GM23338 (cell line): ENCODE results near the gene TMEM158. TPM values are rescaled to one million over a fixed set of nuclear protein-coding genes. Genes with fewer than 3 reads are reported as not detected.

Experiments used
- ATAC-seq: fragments of 200-7000 bp; cut with Tn5 transposase; 3 replicates; pipeline ENCODE4 v1.9.1; 2020
- DNase-seq: peaks from one replicate; pipeline ENCODE4 v3.0.0-alpha.2; 2015; ENCODE audit warnings: low spot score
- H2AFZ ChIP-seq: fragments of 200-600 bp; sonication (generic); 2 replicates; pipeline ENCODE4 v1.8.0; 2016; ENCODE audit warnings: antibody characterized with exemption, mild to moderate bottlenecking, moderate library complexity
- H3F3A ChIP-seq: fragments of 200-600 bp; sonication (generic); replicated peaks from 2 replicates; pipeline ENCODE4 v1.8.0; 2017; ENCODE audit warnings: antibody characterized with exemption, mixed run types, low read depth
- H3K27ac ChIP-seq: fragments of 200-600 bp; sonication (generic); 2 replicates; pipeline ENCODE4 v1.6.1; 2016; ENCODE audit warnings: low read depth
- H3K27me3 ChIP-seq: fragments of 200-600 bp; sonication (generic); 2 replicates; pipeline ENCODE4 v1.8.0; 2016; ENCODE audit warnings: mild to moderate bottlenecking, mixed run types, moderate library complexity; ENCODE audit not compliant: insufficient read depth
- H3K36me3 ChIP-seq: fragments of 200-600 bp; sonication (generic); 2 replicates; pipeline ENCODE4 v1.8.0; 2016; ENCODE audit warnings: mild to moderate bottlenecking; ENCODE audit not compliant: insufficient read depth
- H3K4me1 ChIP-seq: fragments of 200-600 bp; sonication (generic); 2 replicates; pipeline ENCODE4 v1.8.0; 2016; ENCODE audit warnings: mild to moderate bottlenecking, moderate library complexity; ENCODE audit not compliant: insufficient read depth
- H3K4me2 ChIP-seq: fragments of 200-600 bp; sonication (generic); 2 replicates; pipeline ENCODE4 v1.7.1; 2017; ENCODE audit warnings: mixed run types
- H3K4me3 ChIP-seq: fragments of 200-600 bp; sonication (generic); 2 replicates; pipeline ENCODE4 v1.6.1; 2016; ENCODE audit warnings: mixed run types
- H3K79me2 ChIP-seq: fragments of 200-600 bp; sonication (generic); replicated peaks from 2 replicates; pipeline ENCODE4 v1.8.0; 2017; ENCODE audit warnings: mild to moderate bottlenecking; ENCODE audit not compliant: insufficient read depth
- H3K9me2 ChIP-seq: fragments of 200-600 bp; sonication (generic); 2 replicates; pipeline ENCODE4 v1.8.0; 2017; ENCODE audit not compliant: insufficient read depth
- H4K20me1 ChIP-seq: fragments of 200-600 bp; sonication (generic); replicated peaks from 2 replicates; pipeline ENCODE4 v1.8.0; 2017; ENCODE audit warnings: mild to moderate bottlenecking; ENCODE audit not compliant: insufficient read depth
- H3K27ac Mint-ChIP-seq: 2 replicates; pipeline ENCODE4 v1.8.0; 2020; ENCODE audit warnings: inconsistent platforms, mild to moderate bottlenecking, moderate library complexity, mixed read lengths
- H3K27me3 Mint-ChIP-seq: 3 replicates; pipeline ENCODE4 v1.8.0; 2022; ENCODE audit warnings: low read depth, mild to moderate bottlenecking, moderate library complexity, mixed read lengths, inconsistent platforms; ENCODE audit not compliant: insufficient read depth, poor library complexity
- H3K36me3 Mint-ChIP-seq: 3 replicates; pipeline ENCODE4 v1.8.0; 2021; ENCODE audit warnings: low read depth, mild to moderate bottlenecking, inconsistent platforms, moderate library complexity, mixed read lengths
- H3K4me1 Mint-ChIP-seq: 3 replicates; pipeline ENCODE4 v1.8.0; 2020; ENCODE audit warnings: mild to moderate bottlenecking, inconsistent platforms, mixed read lengths
- H3K4me3 Mint-ChIP-seq: 3 replicates; pipeline ENCODE4 v1.8.0; 2021; ENCODE audit warnings: moderate library complexity, mild to moderate bottlenecking, inconsistent platforms, mixed read lengths
- H3K9me3 Mint-ChIP-seq: 3 replicates; pipeline ENCODE4 v1.8.0; 2020; ENCODE audit warnings: moderate library complexity, mild to moderate bottlenecking, inconsistent platforms, mixed read lengths
- CREB1 ChIP-seq: fragments of 250-450 bp; sonication (Bioruptor Pico); IDR thresholded peaks from 2 replicates; pipeline ENCODE4 v1.5.0; 2020; ENCODE audit warnings: low read depth, mild to moderate bottlenecking, moderate library complexity
- ETS1 ChIP-seq: IDR thresholded peaks from 2 replicates; pipeline ENCODE4 v1.6.1; 2016; ENCODE audit warnings: antibody characterized with exemption
- EZH2 ChIP-seq: fragments of 200-600 bp; sonication (generic); IDR thresholded peaks from one replicate; pipeline ENCODE4 v1.8.0; 2017; ENCODE audit warnings: antibody characterized with exemption, mild to moderate bottlenecking, low read depth; ENCODE audit not compliant: unreplicated experiment
- EZH2phosphoT487 ChIP-seq: fragments of 200-600 bp; sonication (generic); IDR thresholded peaks from one replicate; pipeline ENCODE4 v1.8.1; 2018; ENCODE audit warnings: antibody characterized with exemption; ENCODE audit not compliant: unreplicated experiment
- JUNB ChIP-seq: IDR thresholded peaks from one replicate; pipeline ENCODE4 v1.6.1; 2016; ENCODE audit warnings: antibody characterized with exemption; ENCODE audit not compliant: unreplicated experiment
- NANOG ChIP-seq: IDR thresholded peaks from 2 replicates; pipeline ENCODE4 v1.6.1; 2016; ENCODE audit warnings: antibody characterized with exemption, borderline replicate concordance
- POLR2AphosphoS5 ChIP-seq: IDR thresholded peaks from 2 replicates; pipeline ENCODE4 v1.6.1; 2016; ENCODE audit warnings: antibody characterized with exemption, low read depth
- REST ChIP-seq: IDR thresholded peaks from one replicate; pipeline ENCODE4 v1.6.1; 2018; ENCODE audit warnings: antibody characterized with exemption; ENCODE audit not compliant: unreplicated experiment
- ZNF114 ChIP-seq: fragments of 250-450 bp; sonication (Bioruptor Pico); IDR thresholded peaks from 2 replicates; pipeline ENCODE4 v1.5.0; 2020; ENCODE audit warnings: mild to moderate bottlenecking, moderate library complexity
- ZNF462 ChIP-seq: fragments of 250-450 bp; sonication (Bioruptor Pico); IDR thresholded peaks from 2 replicates; pipeline ENCODE4 v1.5.0; 2020; ENCODE audit warnings: mild to moderate bottlenecking, moderate library complexity
- polyA plus RNA-seq: library from polyadenylated mRNA; unstranded; fragments of >200 nt; fragmentation: Nextera tagmentation; extraction: Ambion mirVana; gene quantifications from 2 replicates; pipeline ENCODE4 v1.2.1, GENCODE V29; 2016
- total RNA-seq: library from RNA; depleted of rRNA; stranded (reverse); fragments of >200 nt; shearing (Covaris generic); gene quantifications from 2 replicates; pipeline ENCODE4 v1.2.3, GENCODE V29; 2014

TMEM158 gene
- total and polyA plus RNA-seq, 2 experiments from 2014 or later, result 9.6 to 16.9 TPM

- H3F3A ChIP-seq, result 0 out of 2 replicates have a peak, but pooled peaks cover 2% of the 10 kb centered on the region
- H3K27me3 Mint-ChIP-seq, result peaks cover 26% of the 10 kb centered on the region
- H4K20me1 ChIP-seq, result no peaks in the 10 kb centered on the region
- no peaks in the 10 kb centered on the region for H3K9me2 ChIP-seq
- peaks cover 6% of the 10 kb centered on the region for H3K79me2 ChIP-seq
- no peak overlapping the region; the same call in 1 of the 2 replicates for H2AFZ ChIP-seq
- TF ChIP-seq REST (no peak), NANOG (no peak), ZNF462 (CRISPR knock-in tag) (no peak), EZH2phosphoT487 (no peak), EZH2 (no peak), CREB1 (CRISPR knock-in tag) (no peak), JUNB (no peak), ETS1 (no peak), ZNF114 (no peak), POLR2AphosphoS5 (no peak)
- no peak overlapping the region for H3K27ac Mint-ChIP-seq
- no peaks in the 10 kb centered on the region; the same call in 2 of the 3 replicates for H3K36me3 Mint-ChIP-seq
- H3K4me3 Mint-ChIP-seq, result peak overlapping the region; percentile 67
- H3K36me3 ChIP-seq, result no peaks in the 10 kb centered on the region
- no peak for ATAC-seq
- peaks cover 28% of the 10 kb centered on the region for H3K4me1 ChIP-seq
- peak overlapping the region; percentile 81 for H3K4me2 ChIP-seq
- peaks cover 29% of the 10 kb centered on the region for H3K27me3 ChIP-seq
- DNase-seq, result peak; percentile 20
- H3K4me1 Mint-ChIP-seq, result peaks cover 31% of the 10 kb centered on the region
- no peaks in the 10 kb centered on the region for H3K9me3 Mint-ChIP-seq
- no peak overlapping the region for H3K27ac ChIP-seq
- peak overlapping the region; percentile 61 for H3K4me3 ChIP-seq
Measured at GRCh38 chr3:45227071-45227820, 1.2 kb upstream of the TMEM158 start.
